SK-N-MC (cell line): ENCODE results near the gene ATXN1.

Experiments
- EZH2 ChIP-seq: fragments of 200-600 bp; sonication (generic); IDR thresholded peaks from one replicate; pipeline ENCODE4 v1.6.1; 2017; ENCODE audit warnings: antibody characterized with exemption
- POLR2AphosphoS5 ChIP-seq: IDR thresholded peaks from 2 replicates; pipeline ENCODE4 v1.6.1; 2012; ENCODE audit warnings: mild to moderate bottlenecking, low read depth, low read length, borderline replicate concordance

DNA sequence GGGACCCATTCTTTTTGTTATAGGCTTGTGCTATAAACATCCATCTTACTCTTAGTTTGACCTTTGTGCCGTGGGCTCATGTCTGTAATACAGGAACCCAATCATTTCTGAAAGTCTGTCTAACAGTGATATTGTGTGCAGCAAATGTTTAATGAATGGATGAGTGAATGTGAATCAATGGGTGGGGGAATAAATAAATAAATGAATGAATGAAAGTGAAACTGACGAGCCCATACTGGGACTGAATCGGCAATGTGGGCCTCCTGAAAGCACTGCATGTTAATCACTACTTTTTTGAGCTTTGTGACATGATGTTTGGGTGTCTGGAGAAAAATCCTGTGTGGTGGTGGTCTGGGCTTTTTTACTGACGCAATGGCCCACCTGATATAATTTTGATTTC is 347.9 kb downstream of the ATXN1 start:
- no peak for TF ChIP-seq POLR2AphosphoS5
- no peak for TF ChIP-seq EZH2
